GM23338 (cell line): Measurements from ENCODE around the gene CACNA1C. TPM values are rescaled to one million over a fixed set of nuclear protein-coding genes. Genes with fewer than 3 reads are reported as not detected.

Experiments
- ATAC-seq: fragments of 200-7000 bp; cut with Tn5 transposase; 3 replicates; pipeline ENCODE4 v1.9.1; 2020
- DNase-seq: peaks from one replicate; pipeline ENCODE4 v3.0.0-alpha.2; 2015; ENCODE audit warnings: low spot score
- H2AFZ ChIP-seq: fragments of 200-600 bp; sonication (generic); 2 replicates; pipeline ENCODE4 v1.8.0; 2016; ENCODE audit warnings: antibody characterized with exemption, mild to moderate bottlenecking, moderate library complexity
- H3F3A ChIP-seq: fragments of 200-600 bp; sonication (generic); replicated peaks from 2 replicates; pipeline ENCODE4 v1.8.0; 2017; ENCODE audit warnings: antibody characterized with exemption, mixed run types, low read depth
- H3K27ac ChIP-seq: fragments of 200-600 bp; sonication (generic); 2 replicates; pipeline ENCODE4 v1.6.1; 2016; ENCODE audit warnings: low read depth
- H3K27me3 ChIP-seq: fragments of 200-600 bp; sonication (generic); 2 replicates; pipeline ENCODE4 v1.8.0; 2016; ENCODE audit warnings: mild to moderate bottlenecking, mixed run types, moderate library complexity; ENCODE audit not compliant: insufficient read depth
- H3K36me3 ChIP-seq: fragments of 200-600 bp; sonication (generic); 2 replicates; pipeline ENCODE4 v1.8.0; 2016; ENCODE audit warnings: mild to moderate bottlenecking; ENCODE audit not compliant: insufficient read depth
- H3K4me1 ChIP-seq: fragments of 200-600 bp; sonication (generic); 2 replicates; pipeline ENCODE4 v1.8.0; 2016; ENCODE audit warnings: mild to moderate bottlenecking, moderate library complexity; ENCODE audit not compliant: insufficient read depth
- H3K4me2 ChIP-seq: fragments of 200-600 bp; sonication (generic); 2 replicates; pipeline ENCODE4 v1.7.1; 2017; ENCODE audit warnings: mixed run types
- H3K4me3 ChIP-seq: fragments of 200-600 bp; sonication (generic); 2 replicates; pipeline ENCODE4 v1.6.1; 2016; ENCODE audit warnings: mixed run types
- H3K79me2 ChIP-seq: fragments of 200-600 bp; sonication (generic); replicated peaks from 2 replicates; pipeline ENCODE4 v1.8.0; 2017; ENCODE audit warnings: mild to moderate bottlenecking; ENCODE audit not compliant: insufficient read depth
- H3K9me2 ChIP-seq: fragments of 200-600 bp; sonication (generic); 2 replicates; pipeline ENCODE4 v1.8.0; 2017; ENCODE audit not compliant: insufficient read depth
- H4K20me1 ChIP-seq: fragments of 200-600 bp; sonication (generic); replicated peaks from 2 replicates; pipeline ENCODE4 v1.8.0; 2017; ENCODE audit warnings: mild to moderate bottlenecking; ENCODE audit not compliant: insufficient read depth
- H3K27ac Mint-ChIP-seq: 2 replicates; pipeline ENCODE4 v1.8.0; 2020; ENCODE audit warnings: inconsistent platforms, mild to moderate bottlenecking, moderate library complexity, mixed read lengths
- H3K27me3 Mint-ChIP-seq: 3 replicates; pipeline ENCODE4 v1.8.0; 2022; ENCODE audit warnings: low read depth, mild to moderate bottlenecking, moderate library complexity, mixed read lengths, inconsistent platforms; ENCODE audit not compliant: insufficient read depth, poor library complexity
- H3K36me3 Mint-ChIP-seq: 3 replicates; pipeline ENCODE4 v1.8.0; 2021; ENCODE audit warnings: low read depth, mild to moderate bottlenecking, inconsistent platforms, moderate library complexity, mixed read lengths
- H3K4me1 Mint-ChIP-seq: 3 replicates; pipeline ENCODE4 v1.8.0; 2020; ENCODE audit warnings: mild to moderate bottlenecking, inconsistent platforms, mixed read lengths
- H3K4me3 Mint-ChIP-seq: 3 replicates; pipeline ENCODE4 v1.8.0; 2021; ENCODE audit warnings: moderate library complexity, mild to moderate bottlenecking, inconsistent platforms, mixed read lengths
- H3K9me3 Mint-ChIP-seq: 3 replicates; pipeline ENCODE4 v1.8.0; 2020; ENCODE audit warnings: moderate library complexity, mild to moderate bottlenecking, inconsistent platforms, mixed read lengths
- CTCF ChIP-seq, 2 experiments: fragments of 200-600 bp in 1 of 2; sonication (generic) in 1 of 2; conservative IDR thresholded peaks; 2 replicates each; pipeline versions ENCODE4 v1.5.1 to v1.6.1; 2016 to 2017; ENCODE audit warnings: antibody characterized with exemption in 2 of 2, low read depth in 2 of 2, mild to moderate bottlenecking in 2 of 2, moderate library complexity in 1 of 2
- EZH2phosphoT487 ChIP-seq: fragments of 200-600 bp; sonication (generic); IDR thresholded peaks from one replicate; pipeline ENCODE4 v1.8.1; 2018; ENCODE audit warnings: antibody characterized with exemption; ENCODE audit not compliant: unreplicated experiment
- JUNB ChIP-seq: IDR thresholded peaks from one replicate; pipeline ENCODE4 v1.6.1; 2016; ENCODE audit warnings: antibody characterized with exemption; ENCODE audit not compliant: unreplicated experiment
- NANOG ChIP-seq: IDR thresholded peaks from 2 replicates; pipeline ENCODE4 v1.6.1; 2016; ENCODE audit warnings: antibody characterized with exemption, borderline replicate concordance
- STAT1 ChIP-seq: IDR thresholded peaks from one replicate; pipeline ENCODE4 v1.6.1; 2016; ENCODE audit warnings: antibody characterized with exemption; ENCODE audit not compliant: unreplicated experiment
- ZNF114 ChIP-seq: fragments of 250-450 bp; sonication (Bioruptor Pico); IDR thresholded peaks from 2 replicates; pipeline ENCODE4 v1.5.0; 2020; ENCODE audit warnings: mild to moderate bottlenecking, moderate library complexity
- ZNF331 ChIP-seq: fragments of 250-450 bp; sonication (Bioruptor Pico); IDR thresholded peaks from 2 replicates; pipeline ENCODE4 v1.5.0; 2020; ENCODE audit warnings: low read depth, mild to moderate bottlenecking, moderate library complexity
- ZNF462 ChIP-seq: fragments of 250-450 bp; sonication (Bioruptor Pico); IDR thresholded peaks from 2 replicates; pipeline ENCODE4 v1.5.0; 2020; ENCODE audit warnings: mild to moderate bottlenecking, moderate library complexity
- polyA plus RNA-seq: library from polyadenylated mRNA; unstranded; fragments of >200 nt; fragmentation: Nextera tagmentation; extraction: Ambion mirVana; gene quantifications from 2 replicates; pipeline ENCODE4 v1.2.1, GENCODE V29; 2016
- total RNA-seq: library from RNA; depleted of rRNA; stranded (reverse); fragments of >200 nt; shearing (Covaris generic); gene quantifications from 2 replicates; pipeline ENCODE4 v1.2.3, GENCODE V29; 2014

The CACNA1C gene
- total and polyA plus RNA-seq, 2 experiments from 2014 or later = 0.78 to 2.1 TPM

GRCh38 chr12:2287589-2287988, 234.8 kb downstream of the CACNA1C start:
- Histone ChIP-seq H3K79me2 (no peaks in the 10 kb centered on the region), H3K4me2 (no peak overlapping the region), H3K4me1 (peaks cover 14% of the 10 kb centered on the region)

GRCh38 chr12:2288001-2288400, 235.2 kb downstream of the CACNA1C start:
- Mint-ChIP-seq H3K4me3 (no peak overlapping the region), H3K27me3 (peaks cover 8% of the 10 kb centered on the region), H3K27ac (no peak overlapping the region), H3K36me3 (no peaks in the 10 kb centered on the region), H3K4me1 (peaks cover 65% of the 10 kb centered on the region), H3K9me3 (no peaks in the 10 kb centered on the region)
- ATAC-seq (no peak), DNase-seq (no peak)
- H3K27me3 ChIP-seq = no peaks in the 10 kb centered on the region
- H3K9me2 ChIP-seq = 0 out of 2 replicates have a peak, but pooled peaks cover 5% of the 10 kb centered on the region
- H3K4me2 ChIP-seq = no peak overlapping the region
- H3K79me2 ChIP-seq = no peaks in the 10 kb centered on the region
- H3K4me1 ChIP-seq = peaks cover 14% of the 10 kb centered on the region
- H3K27ac ChIP-seq = no peak overlapping the region
- H3K36me3 ChIP-seq = no peaks in the 10 kb centered on the region
- H2AFZ ChIP-seq = no peak overlapping the region
- H4K20me1 ChIP-seq = no peaks in the 10 kb centered on the region
- no peaks in the 10 kb centered on the region for H3F3A ChIP-seq
- TF ChIP-seq STAT1 (no peak), JUNB (no peak), ZNF114 (CRISPR knock-in tag) (no peak)
- no peak overlapping the region for H3K4me3 ChIP-seq

More at GRCh38 chr12:2287589-2287988, 234.8 kb downstream of the CACNA1C start:
- no peaks in the 10 kb centered on the region for H3K9me3 Mint-ChIP-seq
- Histone ChIP-seq H4K20me1 (no peaks in the 10 kb centered on the region), H3K27me3 (no peaks in the 10 kb centered on the region), H3K36me3 (no peaks in the 10 kb centered on the region), H2AFZ (no peak overlapping the region), H3K27ac (no peak overlapping the region), H3K4me3 (no peak overlapping the region), H3K9me2 (0 out of 2 replicates have a peak, but pooled peaks cover 5% of the 10 kb centered on the region), H3F3A (no peaks in the 10 kb centered on the region)
- no peak overlapping the region for H3K27ac Mint-ChIP-seq
- peaks cover 8% of the 10 kb centered on the region for H3K27me3 Mint-ChIP-seq
- no peaks in the 10 kb centered on the region for H3K36me3 Mint-ChIP-seq
- no peak for TF ChIP-seq NANOG
- no peak for TF ChIP-seq CTCF (conservative IDR thresholded peaks at IDR 0.05; ENCODE audit: low read depth in 2 of 2)
- ATAC-seq (no peak), DNase-seq (no peak)
- peaks cover 69% of the 10 kb centered on the region for H3K4me1 Mint-ChIP-seq
- H3K4me3 Mint-ChIP-seq = no peak overlapping the region

- Histone ChIP-seq H3K36me3 (no peaks in the 10 kb centered on the region), H3K4me2 (no peak overlapping the region), H3K27me3 (no peaks in the 10 kb centered on the region), H2AFZ (no peak overlapping the region), H3K4me1 (peaks cover 14% of the 10 kb centered on the region), H3K4me3 (no peak overlapping the region), H3K27ac (no peak overlapping the region), H4K20me1 (no peaks in the 10 kb centered on the region), H3K79me2 (no peaks in the 10 kb centered on the region), H3K9me2 (0 out of 2 replicates have a peak, but pooled peaks cover 5% of the 10 kb centered on the region), H3F3A (no peaks in the 10 kb centered on the region)
- H3K27ac Mint-ChIP-seq = no peak overlapping the region
- H3K36me3 Mint-ChIP-seq = no peaks in the 10 kb centered on the region
- H3K27me3 Mint-ChIP-seq = peaks cover 8% of the 10 kb centered on the region
- peaks cover 64% of the 10 kb centered on the region for H3K4me1 Mint-ChIP-seq
- ATAC-seq (no peak), DNase-seq (no peak)
- no peaks in the 10 kb centered on the region for H3K9me3 Mint-ChIP-seq
- H3K4me3 Mint-ChIP-seq = no peak overlapping the region
- TF ChIP-seq EZH2phosphoT487 (no peak), STAT1 (no peak), ZNF462 (CRISPR knock-in tag) (no peak), ZNF331 (CRISPR knock-in tag) (no peak)
These were observed 235.7 kb downstream of the CACNA1C start for GRCh38 chr12:2288471-2288870.
